Measurements from ENCODE around the gene SEL1L3.

DNA sequence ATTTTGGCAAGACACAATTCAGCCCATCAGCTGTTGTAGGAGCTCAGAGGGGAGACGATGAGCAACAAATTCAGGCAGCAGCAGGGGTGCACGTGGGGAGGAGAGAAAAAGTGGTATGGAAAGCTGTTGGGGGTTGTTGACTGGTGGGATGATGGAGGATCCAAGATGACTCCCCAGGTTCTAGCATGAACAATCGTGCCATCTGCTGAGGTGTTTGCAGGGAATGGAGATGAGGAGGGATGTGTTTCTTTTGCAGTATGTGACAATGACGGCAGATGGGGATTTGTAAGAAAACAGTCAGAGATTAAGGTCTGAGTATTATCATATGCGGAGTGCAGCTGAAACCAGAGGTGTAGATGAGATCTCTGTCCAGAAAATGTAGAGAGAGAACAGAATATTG lies 63.3 kb downstream of the SEL1L3 start:
- TF ChIP-seq CTCF (IDR thresholded peaks at IDR 0.05; ENCODE audit: extremely low read depth in 1 of 2, insufficient read depth in 1 of 2, low read depth in 1 of 2, low read length in 2 of 2) (no peak), EZH2 (IDR thresholded peaks at IDR 0.05; ENCODE audit: borderline replicate concordance, low read depth, low read length, severe bottlenecking) (no peak), POLR2AphosphoS5 (IDR thresholded peaks at IDR 0.05; ENCODE audit: insufficient read depth, low read depth, low read length) (no peak), POLR2A (IDR thresholded peaks at IDR 0.05; ENCODE audit: low read depth, low read length) (no peak)

All from endothelial cell of umbilical vein (primary cell).